Caco-2 (cell line): ENCODE data around the gene CCDC178. TPM values are rescaled to one million over a fixed set of nuclear protein-coding genes. Genes with fewer than 3 reads are reported as not detected.

Experiments
- BruUV-seq: library from RNA; stranded (reverse); fragments of 400-500 nt; replicated peaks from 2 replicates; lab custom pipeline; 2021; lab: Mats Ljungman, UMichigan
- CTCF ChIA-PET: fragments of 300-600 bp; sonication (Branson Sonifier 250); formaldehyde crosslinking; loops from one replicate; lab custom pipeline; 2022; ENCODE audit warnings: antibody characterized with exemption; lab: Charles Lee
- POLR2A ChIA-PET: fragments of 300-600 bp; sonication (Branson Sonifier 250); formaldehyde crosslinking; loops from one replicate; lab custom pipeline; 2022; ENCODE audit warnings: antibody characterized with exemption; lab: Charles Lee
- DNase-seq, 2 experiments: peaks; one replicate each; pipeline versions ENCODE4 v3.0.0 to v3.0.0-alpha.2; 2020 to 2022
- H3K27me3 ChIP-seq: replicated peaks from 2 replicates; pipeline ENCODE4 v1.6.0; 2011; ENCODE audit warnings: low read length; ENCODE audit not compliant: control insufficient read depth, insufficient read depth
- H3K36me3 ChIP-seq: 2 replicates; pipeline ENCODE4 v1.5.1; 2011; ENCODE audit warnings: low read length; ENCODE audit not compliant: control insufficient read depth, insufficient read depth
- H3K4me1 ChIP-seq: fragments of 250-450 bp; sonication (Bioruptor Pico); 2 replicates; pipeline ENCODE4 v1.5.1; 2020; ENCODE audit warnings: mild to moderate bottlenecking
- H3K4me3 ChIP-seq: 2 replicates; pipeline ENCODE4 v1.5.1; 2011; ENCODE audit warnings: low read depth, mild to moderate bottlenecking, control low read depth, low read length
- H3K9me3 ChIP-seq: fragments of 250-450 bp; sonication (Bioruptor Pico); 2 replicates; pipeline ENCODE4 v1.5.1; 2020; ENCODE audit warnings: mild to moderate bottlenecking, moderate library complexity
- H3K27ac Mint-ChIP-seq: one replicate; pipeline ENCODE4 v1.8.0; 2022; ENCODE audit warnings: mixed read lengths; ENCODE audit not compliant: unreplicated experiment
- H3K27me3 Mint-ChIP-seq: one replicate; pipeline ENCODE4 v1.8.0; 2022; ENCODE audit warnings: mixed read lengths; ENCODE audit not compliant: insufficient read depth, unreplicated experiment
- H3K36me3 Mint-ChIP-seq: one replicate; pipeline ENCODE4 v1.8.0; 2022; ENCODE audit warnings: mild to moderate bottlenecking, mixed read lengths; ENCODE audit not compliant: insufficient read depth, unreplicated experiment
- H3K4me1 Mint-ChIP-seq: one replicate; pipeline ENCODE4 v1.8.0; 2022; ENCODE audit warnings: low read depth, mixed read lengths; ENCODE audit not compliant: unreplicated experiment
- H3K4me3 Mint-ChIP-seq: one replicate; pipeline ENCODE4 v1.8.0; 2022; ENCODE audit warnings: mild to moderate bottlenecking, moderate library complexity, mixed read lengths; ENCODE audit not compliant: unreplicated experiment
- H3K9me3 Mint-ChIP-seq: one replicate; pipeline ENCODE4 v1.8.0; 2022; ENCODE audit warnings: mixed read lengths; ENCODE audit not compliant: unreplicated experiment
- intact Hi-C: fragments of 100-400 bp; cut with micrococcal nuclease; formaldehyde crosslinking; loops from one replicate; pipeline ENCODE4 v1.10.0; 2022; ENCODE audit not compliant: unreplicated experiment
- total RNA-seq: library from RNA; stranded (reverse); gene quantifications from 2 replicates; pipeline ENCODE4 v1.2.3, GENCODE V29; 2022
- TF ChIP-seq, protein P1 (sequence below), 2 experiments: fragments of 200-600 bp in 1 of 2; IDR thresholded peaks; 1 replicate in 1 of 2; 2 replicates in 1 of 2; pipeline versions ENCODE4 v1.5.1 to v1.8.0; 2011 to 2022; ENCODE audit warnings: antibody characterized with exemption in 1 of 2, control low read depth in 1 of 2, inconsistent platforms in 1 of 2, low read depth in 1 of 2, low read length in 1 of 2, mild to moderate bottlenecking in 1 of 2, moderate library complexity in 1 of 2; ENCODE audit not compliant: insufficient read depth in 1 of 2, severe bottlenecking in 1 of 2, unreplicated experiment in 1 of 2

CCDC178 gene
- total RNA-seq, 1 experiment from 2014 or later = not detected

DNA sequence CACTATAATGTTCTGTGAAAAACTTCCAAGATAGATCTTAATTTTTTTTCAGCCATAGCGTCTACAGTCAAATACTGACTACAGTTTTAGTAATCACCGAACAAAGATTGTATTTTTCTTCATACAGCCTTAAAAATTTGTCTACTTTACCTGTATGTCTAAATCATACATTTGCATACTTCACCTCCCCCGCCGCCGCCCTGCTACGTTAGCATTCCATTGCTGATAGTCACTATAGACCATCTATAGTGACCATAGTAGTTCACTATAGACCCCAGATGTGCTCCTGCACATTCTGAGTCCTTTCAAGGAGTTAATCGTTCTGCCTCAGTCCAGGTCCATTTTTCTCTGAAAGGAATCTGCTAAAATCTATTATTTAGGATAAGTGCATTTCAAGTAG is 325.0 kb downstream of the CCDC178 start:
- ChIA-PET CTCF (no interaction called here), POLR2A (no interaction called here)
- Histone ChIP-seq H3K9me3 (no peaks in the 10 kb centered on the region), H3K36me3 (no peaks in the 10 kb centered on the region), H3K27me3 (no peaks in the 10 kb centered on the region), H3K4me3 (no peak overlapping the region), H3K4me1 (no peaks in the 10 kb centered on the region)
- BruUV-seq = no TSS peak
- H3K4me1 Mint-ChIP-seq = no peaks in the 10 kb centered on the region
- H3K27me3 Mint-ChIP-seq = no peaks in the 10 kb centered on the region
- H3K4me3 Mint-ChIP-seq = no peak overlapping the region
- no peaks in the 10 kb centered on the region for H3K9me3 Mint-ChIP-seq
- H3K27ac Mint-ChIP-seq = no peak overlapping the region
- H3K36me3 Mint-ChIP-seq = no peaks in the 10 kb centered on the region
- TF ChIP-seq, protein P1, sequence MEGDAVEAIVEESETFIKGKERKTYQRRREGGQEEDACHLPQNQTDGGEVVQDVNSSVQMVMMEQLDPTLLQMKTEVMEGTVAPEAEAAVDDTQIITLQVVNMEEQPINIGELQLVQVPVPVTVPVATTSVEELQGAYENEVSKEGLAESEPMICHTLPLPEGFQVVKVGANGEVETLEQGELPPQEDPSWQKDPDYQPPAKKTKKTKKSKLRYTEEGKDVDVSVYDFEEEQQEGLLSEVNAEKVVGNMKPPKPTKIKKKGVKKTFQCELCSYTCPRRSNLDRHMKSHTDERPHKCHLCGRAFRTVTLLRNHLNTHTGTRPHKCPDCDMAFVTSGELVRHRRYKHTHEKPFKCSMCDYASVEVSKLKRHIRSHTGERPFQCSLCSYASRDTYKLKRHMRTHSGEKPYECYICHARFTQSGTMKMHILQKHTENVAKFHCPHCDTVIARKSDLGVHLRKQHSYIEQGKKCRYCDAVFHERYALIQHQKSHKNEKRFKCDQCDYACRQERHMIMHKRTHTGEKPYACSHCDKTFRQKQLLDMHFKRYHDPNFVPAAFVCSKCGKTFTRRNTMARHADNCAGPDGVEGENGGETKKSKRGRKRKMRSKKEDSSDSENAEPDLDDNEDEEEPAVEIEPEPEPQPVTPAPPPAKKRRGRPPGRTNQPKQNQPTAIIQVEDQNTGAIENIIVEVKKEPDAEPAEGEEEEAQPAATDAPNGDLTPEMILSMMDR (IDR thresholded peaks at IDR 0.05; ENCODE audit: insufficient read depth in 1 of 2, low read depth in 1 of 2, low read length in 1 of 2, severe bottlenecking in 1 of 2, unreplicated experiment in 1 of 2) = no peak
- DNase-seq = no peak
- intact Hi-C loops = no loop called here

DNA sequence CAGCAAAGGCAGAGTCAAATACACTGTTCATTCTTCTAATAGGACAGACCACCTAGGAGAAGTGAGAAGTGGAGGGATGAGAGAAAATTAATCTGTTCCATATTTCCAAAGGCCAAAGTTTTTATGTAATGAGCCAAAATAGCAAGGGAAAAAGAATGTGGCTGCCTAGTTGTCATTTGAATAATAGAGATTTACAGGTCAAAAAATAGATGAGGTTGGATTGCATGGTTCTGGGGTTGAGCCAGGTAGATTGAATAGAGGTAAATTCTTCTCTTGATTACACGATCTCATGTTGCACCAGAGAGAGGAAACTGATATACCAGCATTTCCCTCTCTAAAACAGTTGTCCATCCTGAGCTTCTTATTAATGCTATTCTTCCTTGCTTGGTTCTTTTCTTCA is 325.8 kb downstream of the CCDC178 start:
- ChIA-PET CTCF (no interaction called here), POLR2A (no interaction called here)
- no peaks in the 10 kb centered on the region for H3K4me1 Mint-ChIP-seq
- no peaks in the 10 kb centered on the region for H3K4me1 ChIP-seq
- no peak overlapping the region for H3K4me3 Mint-ChIP-seq
- no peaks in the 10 kb centered on the region for H3K27me3 ChIP-seq
- BruUV-seq = no TSS peak
- H3K36me3 ChIP-seq = no peaks in the 10 kb centered on the region
- TF ChIP-seq, protein P1 (IDR thresholded peaks at IDR 0.05; ENCODE audit: insufficient read depth in 1 of 2, low read depth in 1 of 2, low read length in 1 of 2, severe bottlenecking in 1 of 2, unreplicated experiment in 1 of 2) = no peak
- intact Hi-C loops = no loop called here
- no peak overlapping the region for H3K4me3 ChIP-seq
- no peaks in the 10 kb centered on the region for H3K27me3 Mint-ChIP-seq
- no peaks in the 10 kb centered on the region for H3K9me3 ChIP-seq
- no peaks in the 10 kb centered on the region for H3K9me3 Mint-ChIP-seq
- no peak for DNase-seq
- H3K27ac Mint-ChIP-seq = no peak overlapping the region
- H3K36me3 Mint-ChIP-seq = no peaks in the 10 kb centered on the region

DNA sequence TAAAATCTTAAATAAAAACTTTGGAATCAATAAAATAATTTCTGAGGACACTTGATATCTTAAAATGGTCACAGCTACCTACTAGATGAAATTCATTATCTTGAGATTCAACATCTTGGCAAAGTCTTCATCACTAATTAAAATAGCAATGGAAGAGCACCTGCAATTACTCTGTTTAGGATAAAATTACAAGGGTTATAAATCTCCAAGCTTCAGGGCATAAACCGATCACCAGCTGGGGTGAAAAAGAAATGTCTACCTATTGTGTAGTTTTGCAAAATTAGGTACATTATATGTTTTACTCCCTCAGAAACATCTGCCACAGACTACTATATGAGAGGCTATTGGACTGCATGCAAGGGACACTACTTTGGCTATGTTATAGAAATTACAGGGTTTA is 327.1 kb downstream of the CCDC178 start:
- CTCF ChIA-PET = no interaction called here
- no peaks in the 10 kb centered on the region for H3K36me3 ChIP-seq
- no peak for DNase-seq
- H3K27me3 ChIP-seq = no peaks in the 10 kb centered on the region
- no peaks in the 10 kb centered on the region for H3K9me3 ChIP-seq
- intact Hi-C loops = no loop called here
- TF ChIP-seq, protein P1 (IDR thresholded peaks at IDR 0.05; ENCODE audit: insufficient read depth in 1 of 2, low read depth in 1 of 2, low read length in 1 of 2, severe bottlenecking in 1 of 2, unreplicated experiment in 1 of 2) = no peak
- no TSS peak for BruUV-seq
- no peak overlapping the region for H3K4me3 ChIP-seq
- Mint-ChIP-seq H3K9me3 (no peaks in the 10 kb centered on the region), H3K27me3 (no peaks in the 10 kb centered on the region), H3K36me3 (no peaks in the 10 kb centered on the region), H3K27ac (no peak overlapping the region), H3K4me1 (no peaks in the 10 kb centered on the region), H3K4me3 (no peak overlapping the region)
- no peaks in the 10 kb centered on the region for H3K4me1 ChIP-seq
- POLR2A ChIA-PET = no interaction called here
